Inflammatory macrophage treated with lipopolysaccharide for 4 hours (primary cell): ENCODE data around the gene GPATCH2L.

Experiments used
- DNase-seq: peaks from one replicate; pipeline ENCODE4 v3.0.0-alpha.2; 2020

GPATCH2L gene

GRCh38 chr14:76136476-76137110 lies 15.1 kb upstream of the GPATCH2L start:
- no peak for DNase-seq

GRCh38 chr14:76138119-76138757 lies 13.5 kb upstream of the GPATCH2L start:
- DNase-seq: no peak

- DNase-seq: no peak
Observed at GRCh38 chr14:76138758-76139723, 12.7 kb upstream of the GPATCH2L start.

GRCh38 chr14:76143642-76144041 lies 8.1 kb upstream of the GPATCH2L start:
- DNase-seq: no peak

GRCh38 chr14:76146976-76147375 lies 4.7 kb upstream of the GPATCH2L start:
- DNase-seq: peak; percentile 20

GRCh38 chr14:76149196-76149595 lies 2.5 kb upstream of the GPATCH2L start:
- DNase-seq: no peak

- DNase-seq: peak; percentile 89
Observed at GRCh38 chr14:76152333-76152681, 585 bp downstream of the GPATCH2L start.

- no peak for DNase-seq
Observed at GRCh38 chr14:76153919-76154318, 2.2 kb downstream of the GPATCH2L start.

- no peak for DNase-seq
Observed at GRCh38 chr14:76154539-76155126, 2.9 kb downstream of the GPATCH2L start.

- DNase-seq: no peak
Observed at GRCh38 chr14:76163668-76164363, 12.1 kb downstream of the GPATCH2L start.

GRCh38 chr14:76168531-76168930 lies 16.8 kb downstream of the GPATCH2L start:
- DNase-seq: no peak

GRCh38 chr14:76169776-76170175 lies 18.1 kb downstream of the GPATCH2L start:
- DNase-seq: no peak

- DNase-seq: no peak
Observed at GRCh38 chr14:76174982-76175381, 23.3 kb downstream of the GPATCH2L start.

GRCh38 chr14:76175942-76176341 lies 24.2 kb downstream of the GPATCH2L start:
- no peak for DNase-seq

GRCh38 chr14:76181546-76181945 lies 29.8 kb downstream of the GPATCH2L start:
- no peak for DNase-seq

- DNase-seq: no peak
Observed at GRCh38 chr14:76186308-76187027, 34.7 kb downstream of the GPATCH2L start.

GRCh38 chr14:76191297-76191696 lies 39.6 kb downstream of the GPATCH2L start:
- DNase-seq: peak; percentile 87

GRCh38 chr14:76193696-76194095 lies 42.0 kb downstream of the GPATCH2L start:
- no peak for DNase-seq

GRCh38 chr14:76194327-76194726 lies 42.6 kb downstream of the GPATCH2L start:
- no peak for DNase-seq

- no peak for DNase-seq
Observed at GRCh38 chr14:76195003-76195402, 43.3 kb downstream of the GPATCH2L start.

GRCh38 chr14:76196980-76197695 lies 45.4 kb downstream of the GPATCH2L start:
- DNase-seq: peak; percentile 65
